ENCODE measurements around the gene HSD11B2.

HSD11B2 gene

DNA sequence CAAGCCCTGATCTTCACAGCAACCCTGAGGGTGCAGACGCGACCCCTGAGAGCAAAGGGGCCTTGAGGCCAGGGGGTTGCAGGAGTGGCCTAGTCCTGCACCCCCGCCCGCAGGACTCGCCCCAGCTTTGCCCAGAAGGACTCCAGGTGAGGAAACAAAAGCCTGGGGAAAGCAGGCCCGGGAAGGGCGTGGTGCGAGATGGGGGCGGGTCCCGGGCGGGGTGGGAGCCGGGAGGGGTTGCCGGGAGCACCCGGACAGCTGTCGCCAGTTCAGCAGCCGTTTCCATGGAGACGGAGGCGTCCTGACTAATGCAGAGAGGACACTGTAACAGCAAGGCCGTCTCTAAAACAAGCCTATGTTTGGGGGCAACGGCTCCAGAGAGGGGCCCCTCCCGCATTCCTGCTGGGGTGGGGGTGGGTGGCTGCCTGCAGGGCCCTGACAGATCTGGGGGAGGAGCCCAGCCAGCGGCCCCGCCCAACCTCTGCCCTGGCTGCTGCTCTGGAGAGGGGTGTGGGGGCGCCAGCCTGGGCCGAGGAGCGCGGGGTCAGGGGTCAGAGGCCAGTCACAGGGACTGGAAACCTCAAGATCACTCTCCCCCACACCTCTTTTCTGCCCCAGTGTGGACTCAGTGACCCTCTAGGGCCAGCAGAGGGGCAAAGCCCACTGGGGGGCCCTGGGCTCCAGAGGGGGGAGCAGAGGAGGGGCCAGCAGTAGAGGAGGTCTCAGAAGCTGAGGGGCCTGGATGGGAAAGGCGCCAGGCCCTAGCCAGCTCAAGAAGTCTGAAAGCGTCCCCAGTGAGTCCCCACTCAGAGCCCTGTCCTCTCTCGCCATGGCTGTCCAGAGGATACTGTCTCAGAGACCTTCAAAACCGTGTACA lies 34.5 kb upstream of the HSD11B2 start:
- in situ Hi-C loops (cut with MboI; ENCODE audit: low sequenced_read_pairs): no loop called here

- in situ Hi-C loops (cut with MboI; ENCODE audit: low sequenced_read_pairs): no loop called here
Observed at GRCh38 chr16:67397036-67397801, 33.7 kb upstream of the HSD11B2 start.

GRCh38 chr16:67397812-67398545 lies 32.9 kb upstream of the HSD11B2 start:
- in situ Hi-C loops (cut with MboI; ENCODE audit: low sequenced_read_pairs): no loop called here

- in situ Hi-C loops (cut with MboI; ENCODE audit: low sequenced_read_pairs): no loop called here
Observed at GRCh38 chr16:67398546-67399217, 32.2 kb upstream of the HSD11B2 start.

- in situ Hi-C loops (cut with MboI; ENCODE audit: low sequenced_read_pairs): no loop called here
Observed at GRCh38 chr16:67399218-67399733, 31.6 kb upstream of the HSD11B2 start.

GRCh38 chr16:67399749-67400704 lies 30.9 kb upstream of the HSD11B2 start:
- in situ Hi-C loops (cut with MboI; ENCODE audit: low sequenced_read_pairs): no loop called here

DNA sequence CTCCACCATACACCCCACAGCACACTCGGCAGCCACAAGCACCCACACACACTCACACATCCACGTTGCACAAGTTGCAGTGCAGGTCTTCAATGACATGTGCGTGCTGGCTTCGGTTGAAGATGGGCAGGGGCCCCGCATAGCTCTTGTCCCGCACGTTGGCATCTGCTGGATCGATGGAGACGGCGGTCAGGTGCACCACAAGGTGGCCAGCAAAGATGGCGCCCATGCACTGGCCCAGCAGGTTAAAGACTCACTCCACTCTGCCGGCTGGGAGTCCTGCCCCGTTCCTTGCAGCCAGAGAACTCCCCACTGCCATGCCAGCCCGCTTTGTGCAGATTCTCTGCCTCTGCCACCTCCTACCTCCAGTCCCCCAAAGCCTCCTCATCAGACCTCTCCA lies 30.0 kb upstream of the HSD11B2 start:
- in situ Hi-C loops (cut with MboI; ENCODE audit: low sequenced_read_pairs): no loop called here

DNA sequence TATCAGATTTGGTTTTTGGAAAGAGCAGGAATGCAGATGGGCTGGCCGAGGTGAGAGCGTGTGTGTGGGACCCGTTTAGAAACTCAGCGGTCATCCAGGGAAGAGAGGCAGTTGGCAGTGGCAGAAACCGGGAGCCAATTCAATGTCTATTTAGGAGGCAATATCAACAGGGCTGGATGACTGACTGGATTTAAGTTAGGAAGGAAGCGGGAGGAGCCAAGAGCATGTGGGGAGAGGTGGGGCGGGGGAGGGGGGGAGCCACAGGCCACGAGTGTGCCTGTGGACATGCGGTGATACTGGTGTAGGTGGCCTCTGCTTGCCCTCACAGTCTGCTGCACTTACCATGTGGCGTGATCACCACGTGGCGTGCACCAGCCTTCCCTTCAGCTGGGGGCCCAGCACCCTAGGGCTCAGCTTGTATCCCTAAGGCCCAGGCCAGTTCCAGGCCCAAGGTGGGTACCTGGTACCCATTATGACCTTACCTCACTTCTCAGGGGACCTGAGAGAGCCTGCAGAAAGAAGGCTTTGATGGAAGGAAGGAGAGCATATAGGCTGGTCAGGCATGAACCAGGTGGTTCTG lies 26.9 kb upstream of the HSD11B2 start:
- in situ Hi-C loops (cut with MboI; ENCODE audit: low sequenced_read_pairs): no loop called here

- in situ Hi-C loops (cut with MboI; ENCODE audit: low sequenced_read_pairs): no loop called here
Observed at GRCh38 chr16:67404740-67405226, 26.1 kb upstream of the HSD11B2 start.

GRCh38 chr16:67405336-67405735 lies 25.6 kb upstream of the HSD11B2 start:
- in situ Hi-C loops (cut with MboI; ENCODE audit: low sequenced_read_pairs): no loop called here

DNA sequence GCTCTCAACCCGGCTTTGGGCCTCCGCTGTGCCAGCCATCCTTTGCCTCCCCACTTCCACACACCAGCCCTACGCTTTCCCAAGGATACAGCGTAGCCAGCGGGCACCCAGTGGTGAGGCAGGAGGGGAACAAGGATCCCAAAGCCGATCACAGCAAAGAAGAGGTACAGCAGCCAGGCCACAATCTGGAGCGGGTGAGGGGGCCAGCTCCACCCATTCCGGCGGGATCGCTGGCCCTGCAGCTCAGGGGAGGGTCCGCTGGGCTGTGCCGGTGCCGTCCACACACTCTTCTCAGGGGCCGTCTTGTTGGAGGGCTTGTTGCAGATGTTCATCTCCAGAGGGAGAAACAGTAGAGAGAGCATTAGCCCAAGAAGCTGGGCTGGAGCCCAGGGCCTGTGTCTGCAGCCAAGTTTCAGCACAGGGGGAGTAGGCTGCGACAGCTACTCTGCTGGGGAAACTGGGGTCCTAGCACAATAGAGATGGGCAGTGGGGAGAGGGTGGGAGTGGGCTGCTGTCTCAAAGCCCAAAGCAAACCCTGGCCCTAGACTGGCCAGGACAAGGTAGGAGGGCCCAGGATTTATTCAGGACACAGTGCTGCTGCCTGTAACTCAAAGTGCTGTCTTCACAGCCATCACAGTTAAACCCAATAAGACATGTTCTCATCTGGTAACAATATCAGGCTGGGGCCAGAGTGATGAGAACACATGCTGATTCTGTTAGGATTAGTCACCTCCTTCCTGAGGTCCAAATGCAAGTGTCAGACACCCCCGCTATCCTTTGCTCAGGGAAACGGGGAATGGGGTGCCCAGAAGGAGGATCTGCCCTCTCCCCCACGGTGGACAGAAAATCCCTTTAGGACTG lies 24.6 kb upstream of the HSD11B2 start:
- in situ Hi-C loops (cut with MboI; ENCODE audit: low sequenced_read_pairs): no loop called here

DNA sequence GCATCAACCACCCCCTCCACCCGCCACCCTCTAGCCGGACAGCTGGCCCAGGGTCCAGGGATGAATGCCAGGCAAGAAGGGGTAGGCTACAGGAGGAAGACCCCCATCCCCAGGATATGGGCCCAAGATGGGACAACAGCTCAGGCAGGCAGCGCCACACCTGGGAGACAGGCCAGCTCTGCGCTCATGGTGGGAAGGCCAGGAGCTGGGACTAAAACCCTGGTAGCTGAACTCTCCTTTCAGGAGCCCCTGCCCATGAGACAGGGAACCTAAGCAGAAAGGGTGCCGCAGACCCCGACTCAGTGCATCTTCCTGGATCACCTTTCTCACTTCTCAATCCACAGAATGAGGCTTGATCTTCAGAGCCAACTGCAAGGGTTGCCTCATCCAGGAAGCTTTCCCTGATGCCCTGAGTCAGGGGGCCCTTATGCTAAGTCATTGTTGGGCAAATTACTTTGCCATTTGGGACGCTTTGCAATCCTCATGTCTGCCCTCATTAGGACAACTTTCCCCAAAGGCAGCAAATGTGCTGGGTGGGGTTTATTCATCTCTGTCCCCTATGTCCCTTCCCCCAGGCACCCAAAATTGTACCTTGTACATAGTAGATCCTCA lies 23.6 kb upstream of the HSD11B2 start:
- in situ Hi-C loops (cut with MboI; ENCODE audit: low sequenced_read_pairs): no loop called here

- in situ Hi-C loops (cut with MboI; ENCODE audit: low sequenced_read_pairs): no loop called here
Observed at GRCh38 chr16:67407788-67408452, 23.0 kb upstream of the HSD11B2 start.

DNA sequence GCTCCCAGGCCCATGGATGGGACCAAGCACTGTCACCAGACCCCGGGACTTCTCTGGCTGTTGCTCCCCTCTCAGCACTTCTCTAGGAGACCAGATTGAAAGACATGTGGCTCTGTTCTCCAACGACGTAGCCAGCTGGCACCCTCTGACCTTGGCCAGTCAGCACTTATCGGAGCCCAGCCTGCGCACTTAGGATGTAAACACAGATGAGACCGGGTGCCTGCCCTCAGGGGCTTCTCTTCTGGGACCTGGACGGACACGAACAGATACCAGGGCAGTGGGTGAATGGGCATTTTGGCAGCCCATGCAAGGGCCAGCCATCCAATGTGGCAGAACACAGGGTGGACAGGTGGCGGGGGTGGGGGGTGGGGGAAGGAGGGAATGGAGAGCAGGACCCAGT lies 21.3 kb upstream of the HSD11B2 start:
- in situ Hi-C loops (cut with MboI; ENCODE audit: low sequenced_read_pairs): no loop called here

DNA sequence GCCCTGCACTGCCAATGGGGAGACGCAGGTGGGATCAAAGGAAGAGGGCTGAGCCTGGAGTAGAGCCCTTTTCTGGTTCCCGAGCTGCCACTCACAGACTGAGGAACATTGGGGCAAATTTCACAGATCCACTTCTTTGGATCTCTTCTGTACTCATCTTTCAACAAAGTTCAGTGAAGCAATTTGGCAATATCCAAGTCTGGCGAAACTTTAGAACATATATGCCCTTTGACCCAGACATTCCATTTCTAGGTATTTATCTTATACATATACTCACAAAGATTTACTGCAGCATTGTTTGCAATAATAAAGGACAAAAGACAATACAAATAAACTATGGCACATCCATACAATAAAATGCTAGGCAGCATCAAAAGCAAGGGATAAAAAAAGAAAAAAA lies 19.6 kb upstream of the HSD11B2 start:
- in situ Hi-C loops (cut with MboI; ENCODE audit: low sequenced_read_pairs): no loop called here

GRCh38 chr16:67412294-67412693 lies 18.6 kb upstream of the HSD11B2 start:
- in situ Hi-C loops (cut with MboI; ENCODE audit: low sequenced_read_pairs): no loop called here

All from HL-60/S4 treated with retinoic acid at 250 ng/mL for 4 days and 3 days (cell line).